HCT116 (cell line): ENCODE data around the gene ATP1A4. TPM values are rescaled to one million over a fixed set of nuclear protein-coding genes. Genes with fewer than 3 reads are reported as not detected.

ENCODE experiments used
- ATAC-seq: fragments of 200-7000 bp; cut with Tn5 transposase; 2 replicates; pipeline ENCODE4 v1.9.1; 2020; ENCODE audit warnings: mild to moderate bottlenecking, moderate library complexity
- BruUV-seq: library from RNA; stranded (reverse); fragments of 400-500 nt; replicated peaks from 2 replicates; lab custom pipeline; 2021; lab: Mats Ljungman, UMichigan
- CTCF ChIA-PET: fragments of 300-600 bp; sonication (Branson Sonifier 250); formaldehyde crosslinking; loops from one replicate; lab custom pipeline; 2021; ENCODE audit warnings: antibody characterized with exemption; lab: Charles Lee
- POLR2A ChIA-PET: fragments of 300-600, 350-600 bp; sonication (Branson Sonifier 250); formaldehyde crosslinking; loops from one replicate; lab custom pipeline; 2021; ENCODE audit warnings: antibody characterized with exemption; lab: Charles Lee
- RAD21 ChIA-PET, 2 experiments: fragments of 300-600 bp; sonication (Branson Sonifier 250); formaldehyde crosslinking; loops; one replicate each; lab custom pipeline; 2023; ENCODE audit warnings: low total read pairs in 2 of 2; ENCODE audit not compliant: uncharacterized antibody in 2 of 2, unreplicated experiment in 2 of 2, low non-redundant PET in 1 of 2; lab: Charles Lee
- DNase-seq: peaks from one replicate; pipeline ENCODE4 v3.0.0-alpha.2; 2010; ENCODE audit warnings: low read depth, low spot score
- H2AFZ ChIP-seq: fragments of 200-600 bp; shearing (Covaris generic), sonication (generic); 2 replicates; pipeline ENCODE4 v1.6.1; 2017; ENCODE audit warnings: low read depth, mixed run types, mixed read lengths, antibody characterized with exemption, low read length; ENCODE audit not compliant: poor library complexity, severe bottlenecking
- H3K27ac ChIP-seq: 2 replicates; pipeline ENCODE4 v1.5.1; 2012; ENCODE audit warnings: low read depth, low read length
- H3K27me3 ChIP-seq: fragments of 200-600 bp; sonication (generic); 2 replicates; pipeline ENCODE4 v1.6.1; 2016; ENCODE audit warnings: mixed run types, low read length, mixed read lengths; ENCODE audit not compliant: insufficient read depth
- H3K36me3 ChIP-seq, 2 experiments: fragments of 200-500 bp in 1 of 2; fragments of 200-600 bp in 1 of 2; sonication (Bioruptor generic) in 1 of 2; sonication (generic) in 1 of 2; 2 replicates each; pipeline versions ENCODE4 v1.5.1 to v1.6.1; 2014 to 2016; ENCODE audit warnings: low read length in 2 of 2, inconsistent platforms in 1 of 2, mixed read lengths in 1 of 2, mixed run types in 1 of 2; ENCODE audit not compliant: insufficient read depth in 2 of 2, control insufficient read depth in 1 of 2
- H3K4me1 ChIP-seq, 2 experiments: fragments of 200-600 bp in 1 of 2; sonication (generic) in 1 of 2; 2 replicates each; pipeline versions ENCODE4 v1.5.1 to v1.6.1; 2012 to 2017; ENCODE audit warnings: low read length in 2 of 2, inconsistent platforms in 1 of 2, mild to moderate bottlenecking in 1 of 2, mixed read lengths in 1 of 2, mixed run types in 1 of 2, moderate library complexity in 1 of 2; ENCODE audit not compliant: insufficient read depth in 2 of 2, control insufficient read depth in 1 of 2
- H3K4me2 ChIP-seq: fragments of 200-600 bp; sonication (generic); 2 replicates; pipeline ENCODE4 v1.6.1; 2017; ENCODE audit warnings: mixed run types, low read length, mixed read lengths
- H3K4me3 ChIP-seq, 2 experiments: fragments of 200-600 bp in 1 of 2; sonication (generic) in 1 of 2; replicated peaks in 1 of 2; 2 replicates each; pipeline ENCODE4 v1.5.1; 2011 to 2016; ENCODE audit warnings: low read length in 2 of 2, control low read depth in 1 of 2, low read depth in 1 of 2, mild to moderate bottlenecking in 1 of 2, mixed read lengths in 1 of 2, mixed run types in 1 of 2
- H3K79me2 ChIP-seq: fragments of 200-600 bp; sonication (generic); 2 replicates; pipeline ENCODE4 v1.6.1; 2017; ENCODE audit warnings: mild to moderate bottlenecking, mixed run types, low read length, moderate library complexity, mixed read lengths; ENCODE audit not compliant: insufficient read depth
- H3K9ac ChIP-seq: fragments of 200-600 bp; sonication (generic); 2 replicates; pipeline ENCODE4 v1.6.1; 2016; ENCODE audit warnings: low read length, mixed read lengths
- H3K9me2 ChIP-seq: fragments of 200-600 bp; sonication (generic), shearing (Covaris generic); 2 replicates; pipeline ENCODE4 v1.6.1; 2017; ENCODE audit warnings: mixed run types, mild to moderate bottlenecking, moderate library complexity; ENCODE audit not compliant: insufficient read depth
- H3K9me3 ChIP-seq, 2 experiments: fragments of 200-500 bp in 1 of 2; fragments of 200-600 bp in 1 of 2; sonication (Bioruptor generic) in 1 of 2; sonication (generic) in 1 of 2; 2 replicates each; pipeline ENCODE4 v1.6.1; 2014 to 2017; ENCODE audit warnings: low read length in 2 of 2, mixed read lengths in 2 of 2, inconsistent platforms in 1 of 2, low read depth in 1 of 2, mild to moderate bottlenecking in 1 of 2, mixed run types in 1 of 2, moderate library complexity in 1 of 2; ENCODE audit not compliant: control insufficient read depth in 1 of 2, insufficient read depth in 1 of 2
- H4K20me1 ChIP-seq: fragments of 200-600 bp; sonication (generic), shearing (Covaris generic); 2 replicates; pipeline ENCODE4 v1.6.1; 2017; ENCODE audit warnings: mixed run types, mild to moderate bottlenecking, moderate library complexity; ENCODE audit not compliant: insufficient read depth
- ATF3 ChIP-seq: IDR thresholded peaks from 2 replicates; pipeline ENCODE4 v1.6.1; 2012
- CEBPB ChIP-seq: IDR thresholded peaks from 2 replicates; pipeline ENCODE4 v1.6.1; 2012; ENCODE audit warnings: low read depth
- CTCF ChIP-seq, 3 experiments: fragments of 200-600 bp in 1 of 3; sonication (generic) in 1 of 3; IDR thresholded peaks in 2 of 3; conservative IDR thresholded peaks in 1 of 3; 2 replicates each; pipeline ENCODE4 v1.5.1; 2012 to 2017; ENCODE audit warnings: low read depth in 2 of 3, low read length in 2 of 3, antibody characterized with exemption in 1 of 3, borderline replicate concordance in 1 of 3, control low read depth in 1 of 3, mild to moderate bottlenecking in 1 of 3, mixed read lengths in 1 of 3, mixed run types in 1 of 3, moderate library complexity in 1 of 3; ENCODE audit not compliant: insufficient read depth in 1 of 3
- EZH2phosphoT487 ChIP-seq: fragments of 200-600 bp; IDR thresholded peaks from 2 replicates; pipeline ENCODE4 v1.6.1; 2018; ENCODE audit warnings: antibody characterized with exemption, borderline replicate concordance
- JUND ChIP-seq: IDR thresholded peaks from 2 replicates; pipeline ENCODE4 v1.6.1; 2012
- MAX ChIP-seq: IDR thresholded peaks from 2 replicates; pipeline ENCODE4 v1.6.1; 2012
- POLR2A ChIP-seq: IDR thresholded peaks from 2 replicates; pipeline ENCODE4 v1.7.0; 2011; ENCODE audit warnings: borderline replicate concordance; ENCODE audit not compliant: insufficient read depth, insufficient read length; ENCODE audit errors: extremely low read depth
- POLR2AphosphoS5 ChIP-seq: IDR thresholded peaks from 2 replicates; pipeline ENCODE4 v1.6.1; 2011; ENCODE audit warnings: mild to moderate bottlenecking, low read depth, low read length, moderate library complexity
- YY1 ChIP-seq: IDR thresholded peaks from 2 replicates; pipeline ENCODE4 v1.6.1; 2011; ENCODE audit warnings: low read length, low read depth, moderate library complexity, mild to moderate bottlenecking; ENCODE audit not compliant: insufficient replicate concordance; ENCODE audit errors: extremely low read depth
- intact Hi-C: fragments of 100-400 bp; cut with micrococcal nuclease; formaldehyde crosslinking; loops from 2 replicates; pipeline ENCODE4 v1.10.0; 2022
- total RNA-seq: library from RNA; stranded (reverse); gene quantifications from one replicate; pipeline ENCODE4 v1.2.1, GENCODE V29; 2021; ENCODE audit not compliant: unreplicated experiment
- TF ChIP-seq, protein P1 (sequence below): IDR thresholded peaks from 2 replicates; pipeline ENCODE4 v1.6.1; 2012; ENCODE audit warnings: low read depth

The ATP1A4 gene
- total RNA-seq, 1 experiment from 2014 or later = not detected

- Histone ChIP-seq H3K36me3 (no peaks in the 10 kb centered on the region), H3K4me1 (no peaks in the 10 kb centered on the region), H3K27ac (no peak overlapping the region), H2AFZ (no peak overlapping the region), H3K9me2 (no peaks in the 10 kb centered on the region), H3K79me2 (no peaks in the 10 kb centered on the region), H4K20me1 (no peaks in the 10 kb centered on the region), H3K4me2 (no peak overlapping the region), H3K9ac (no peak overlapping the region), H3K4me3 (no peak overlapping the region), H3K27me3 (no peaks in the 10 kb centered on the region), H3K9me3 (no peaks in the 10 kb centered on the region)
- intact Hi-C loops = no loop called here
- no peak for ATAC-seq
- ChIA-PET RAD21 (no interaction called here), POLR2A (no interaction called here), CTCF (interaction anchor here (1.1 kb wide), 1 partner anchor 210 kb away, joined by 3 read pairs; no protein-coding TSS in a partner anchor)
- no peak for DNase-seq
- no peak for TF ChIP-seq JUND
- TF ChIP-seq CEBPB = no peak
- no peak for TF ChIP-seq YY1
- TF ChIP-seq MAX = no peak
- TF ChIP-seq ATF3 = no peak
- TF ChIP-seq POLR2AphosphoS5 = no peak
- no peak for TF ChIP-seq EZH2phosphoT487
- TF ChIP-seq POLR2A = no peak
- TF ChIP-seq CTCF (IDR thresholded peaks at IDR 0.05 in 2 of 3, conservative IDR thresholded peaks at IDR 0.05 in 1 of 3; ENCODE audit: borderline replicate concordance in 1 of 3, insufficient read depth in 1 of 3, low read depth in 2 of 3, low read length in 2 of 3) = no peak
- TF ChIP-seq, protein P1, sequence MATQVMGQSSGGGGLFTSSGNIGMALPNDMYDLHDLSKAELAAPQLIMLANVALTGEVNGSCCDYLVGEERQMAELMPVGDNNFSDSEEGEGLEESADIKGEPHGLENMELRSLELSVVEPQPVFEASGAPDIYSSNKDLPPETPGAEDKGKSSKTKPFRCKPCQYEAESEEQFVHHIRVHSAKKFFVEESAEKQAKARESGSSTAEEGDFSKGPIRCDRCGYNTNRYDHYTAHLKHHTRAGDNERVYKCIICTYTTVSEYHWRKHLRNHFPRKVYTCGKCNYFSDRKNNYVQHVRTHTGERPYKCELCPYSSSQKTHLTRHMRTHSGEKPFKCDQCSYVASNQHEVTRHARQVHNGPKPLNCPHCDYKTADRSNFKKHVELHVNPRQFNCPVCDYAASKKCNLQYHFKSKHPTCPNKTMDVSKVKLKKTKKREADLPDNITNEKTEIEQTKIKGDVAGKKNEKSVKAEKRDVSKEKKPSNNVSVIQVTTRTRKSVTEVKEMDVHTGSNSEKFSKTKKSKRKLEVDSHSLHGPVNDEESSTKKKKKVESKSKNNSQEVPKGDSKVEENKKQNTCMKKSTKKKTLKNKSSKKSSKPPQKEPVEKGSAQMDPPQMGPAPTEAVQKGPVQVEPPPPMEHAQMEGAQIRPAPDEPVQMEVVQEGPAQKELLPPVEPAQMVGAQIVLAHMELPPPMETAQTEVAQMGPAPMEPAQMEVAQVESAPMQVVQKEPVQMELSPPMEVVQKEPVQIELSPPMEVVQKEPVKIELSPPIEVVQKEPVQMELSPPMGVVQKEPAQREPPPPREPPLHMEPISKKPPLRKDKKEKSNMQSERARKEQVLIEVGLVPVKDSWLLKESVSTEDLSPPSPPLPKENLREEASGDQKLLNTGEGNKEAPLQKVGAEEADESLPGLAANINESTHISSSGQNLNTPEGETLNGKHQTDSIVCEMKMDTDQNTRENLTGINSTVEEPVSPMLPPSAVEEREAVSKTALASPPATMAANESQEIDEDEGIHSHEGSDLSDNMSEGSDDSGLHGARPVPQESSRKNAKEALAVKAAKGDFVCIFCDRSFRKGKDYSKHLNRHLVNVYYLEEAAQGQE = no peak
- BruUV-seq = no TSS peak
Observed at GRCh38 chr1:160166166-160166868, 14.9 kb downstream of the ATP1A4 start.
